Skin epidermis (tissue), 12 donors: ENCODE measurements around the gene RTKN2.
A peak's percentile ranks its signal among the peaks of the same experiment; 100 is the strongest.
"Not testable (repeated sequence)": the region's sequence is repeated elsewhere in the genome, so short reads cannot be mapped to it uniquely, and the experiment has no call there.

Source experiments
- H3K27ac ChIP-seq, 21 experiments: fragments of 200-600 bp; sonication (generic) in 11 of 21; one replicate each; pipeline ENCODE4 v1.5.0; 2020; ENCODE audit warnings: mild to moderate bottlenecking in 3 of 21, inconsistent platforms in 2 of 21, moderate library complexity in 2 of 21
- H3K4me3 ChIP-seq, 7 experiments: fragments of 200-600 bp; sonication (generic) in 2 of 7; one replicate each; pipeline ENCODE4 v1.5.0; 2020; ENCODE audit warnings: inconsistent platforms in 2 of 7, mild to moderate bottlenecking in 2 of 7, moderate library complexity in 1 of 7

RTKN2 gene

GRCh38 chr10:62268399-62269114, at the start of gene RTKN2:
Gene RTKN2 (minus strand): TSS chr10:62268844. CDS start chr10:62268610, 234 bp downstream.
- peak within 1 kb of the TSS; percentile 58 to 79 (median 69) for H3K4me3 ChIP-seq
- peak within 1 kb of the TSS in 14 of 21 experiments; percentile 4 to 67 (median 26) for H3K27ac ChIP-seq

GRCh38 chr10:62317257-62317656, 48.6 kb upstream of the RTKN2 start:
- Histone ChIP-seq H3K4me3 (no peak overlapping the region), H3K27ac (no peak overlapping the region)

- H3K27ac ChIP-seq: no peak overlapping the region
- H3K4me3 ChIP-seq: no peak overlapping the region
Measured at GRCh38 chr10:62309254-62309653, 40.6 kb upstream of the RTKN2 start.

- H3K27ac ChIP-seq: no peak overlapping the region
Measured at GRCh38 chr10:62308101-62308500, 39.5 kb upstream of the RTKN2 start.

GRCh38 chr10:62307635-62308034, 39.0 kb upstream of the RTKN2 start:
- no peak overlapping the region for H3K27ac ChIP-seq

More at GRCh38 chr10:62308101-62308500, 39.5 kb upstream of the RTKN2 start:
- no peak overlapping the region for H3K4me3 ChIP-seq

GRCh38 chr10:62306663-62307062, 38.0 kb upstream of the RTKN2 start:
- Histone ChIP-seq H3K4me3 (no peak overlapping the region), H3K27ac (no peak overlapping the region)

More at GRCh38 chr10:62307635-62308034, 39.0 kb upstream of the RTKN2 start:
- H3K4me3 ChIP-seq: no peak overlapping the region

GRCh38 chr10:62305813-62306212, 37.2 kb upstream of the RTKN2 start:
- Histone ChIP-seq H3K27ac (no peak overlapping the region), H3K4me3 (no peak overlapping the region)

- no peak overlapping the region for H3K27ac ChIP-seq
- H3K4me3 ChIP-seq: no peak overlapping the region
Measured at GRCh38 chr10:62303922-62304321, 35.3 kb upstream of the RTKN2 start.

- no peak overlapping the region for H3K4me3 ChIP-seq
- H3K27ac ChIP-seq: no peak overlapping the region
Measured at GRCh38 chr10:62302760-62303159, 34.1 kb upstream of the RTKN2 start.

GRCh38 chr10:62297857-62298256, 29.2 kb upstream of the RTKN2 start:
- Histone ChIP-seq H3K27ac (no peak overlapping the region), H3K4me3 (no peak overlapping the region)

GRCh38 chr10:62284221-62284620, 15.6 kb upstream of the RTKN2 start:
- no peak overlapping the region for H3K27ac ChIP-seq
- H3K4me3 ChIP-seq: no peak overlapping the region

- H3K4me3 ChIP-seq, H3K27ac ChIP-seq: not testable (repeated sequence)
Measured at GRCh38 chr10:62281348-62281747, 12.7 kb upstream of the RTKN2 start.

- not testable (repeated sequence) for H3K27ac ChIP-seq, H3K4me3 ChIP-seq
Measured at GRCh38 chr10:62280392-62280791, 11.7 kb upstream of the RTKN2 start.

GRCh38 chr10:62278441-62278910, 9.8 kb upstream of the RTKN2 start:
- H3K27ac ChIP-seq: no peak overlapping the region
- H3K4me3 ChIP-seq: no peak overlapping the region

GRCh38 chr10:62277971-62278370, 9.3 kb upstream of the RTKN2 start:
- no peak overlapping the region for H3K27ac ChIP-seq
- no peak overlapping the region for H3K4me3 ChIP-seq

GRCh38 chr10:62270020-62270419, 1.4 kb upstream of the RTKN2 start:
- Histone ChIP-seq H3K27ac (no peak overlapping the region), H3K4me3 (no peak overlapping the region)

GRCh38 chr10:62268027-62268398, 631 bp downstream of the RTKN2 start:
- Histone ChIP-seq H3K4me3 (peak overlapping the region; percentile 58 to 79 (median 69)), H3K27ac (peak overlapping the region in 4 of 21 experiments; percentile 14 to 56 (median 33))

- Histone ChIP-seq H3K4me3 (no peak overlapping the region), H3K27ac (no peak overlapping the region)
Measured at GRCh38 chr10:62266611-62267010, 2.0 kb downstream of the RTKN2 start.

GRCh38 chr10:62266147-62266546, 2.5 kb downstream of the RTKN2 start:
- Histone ChIP-seq H3K4me3 (no peak overlapping the region), H3K27ac (peak overlapping the region in 1 of 21 experiments; percentile 5)

- Histone ChIP-seq H3K4me3 (no peak overlapping the region), H3K27ac (peak overlapping the region in 1 of 21 experiments; percentile 5)
Measured at GRCh38 chr10:62264702-62265436, 3.8 kb downstream of the RTKN2 start.

GRCh38 chr10:62264126-62264525, 4.5 kb downstream of the RTKN2 start:
- Histone ChIP-seq H3K27ac (no peak overlapping the region), H3K4me3 (no peak overlapping the region)
